Colon (tissue), 2 donors: ENCODE measurements around the gene UGDH.

Experiments
- FAIRE-seq: peaks from 2 replicates; lab custom pipeline; 2012; peaks lifted over from hg19 to GRCh38; lab: Jason Lieb, UNC
- donor health status: control.
- donor health status: control.

UGDH gene

DNA sequence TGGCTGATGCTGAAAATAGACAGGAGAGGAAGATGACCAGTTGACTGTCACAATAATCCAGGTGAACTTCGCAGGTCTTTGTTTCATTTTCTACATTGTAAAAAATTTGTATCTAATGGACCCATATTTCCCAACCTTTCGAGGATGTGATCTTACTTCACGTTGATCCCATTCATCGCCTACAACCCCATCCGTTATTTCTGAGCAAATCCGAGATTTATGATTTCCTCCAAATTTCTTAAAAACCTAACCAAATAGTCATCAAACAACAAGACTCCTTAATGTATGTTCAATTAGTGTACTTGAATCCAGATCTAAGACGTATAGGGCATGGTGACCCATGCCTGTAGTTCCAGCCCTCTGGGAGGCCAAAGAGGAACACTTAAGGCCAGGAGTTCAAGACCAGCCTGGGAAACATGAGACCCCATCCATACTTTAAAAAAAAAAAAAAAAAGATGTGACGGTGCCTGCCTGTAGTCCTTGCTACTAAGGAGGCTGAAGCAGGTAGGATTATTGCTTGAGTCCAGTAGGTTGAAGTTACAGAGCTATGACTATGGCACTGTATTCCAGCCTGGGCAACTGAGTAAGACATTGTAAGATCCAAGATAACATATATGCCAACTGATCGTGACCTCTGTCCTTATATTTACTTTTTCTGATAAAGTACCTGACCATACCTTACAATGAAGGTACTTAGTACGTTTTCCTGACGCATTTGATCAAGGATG lies 74.2 kb downstream of the UGDH start:
- no peak for FAIRE-seq

- FAIRE-seq = no peak
These were observed 74.9 kb downstream of the UGDH start for GRCh38 chr4:39452153-39452859.

DNA sequence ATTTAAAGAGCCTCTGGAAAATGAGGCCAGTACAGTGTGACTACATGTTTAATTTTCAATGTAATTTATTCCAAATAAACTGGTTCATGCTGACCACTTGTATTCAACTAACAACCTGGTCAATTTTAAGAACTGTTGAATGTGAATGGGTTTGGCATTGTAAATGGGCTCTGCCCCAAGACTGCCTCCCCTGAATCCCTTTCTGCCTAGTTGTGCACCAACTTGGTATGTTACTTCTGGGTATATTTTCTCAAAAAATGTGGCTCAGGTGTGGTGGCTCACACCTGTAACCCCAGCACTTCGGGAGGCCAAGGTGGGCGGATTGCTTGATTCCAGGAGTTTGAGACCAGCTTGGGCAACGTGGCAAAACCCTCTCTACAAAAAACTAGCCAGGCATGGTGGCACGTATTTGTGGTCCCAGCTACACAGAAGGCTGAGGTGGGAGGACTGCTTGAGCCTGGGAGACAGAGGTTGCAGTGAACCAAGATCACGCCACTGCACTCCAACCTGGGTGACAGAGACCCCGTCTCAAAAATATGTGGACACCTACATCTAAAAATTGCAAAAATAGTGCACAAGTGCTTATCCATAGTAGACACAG lies 75.7 kb downstream of the UGDH start:
- no peak for FAIRE-seq

DNA sequence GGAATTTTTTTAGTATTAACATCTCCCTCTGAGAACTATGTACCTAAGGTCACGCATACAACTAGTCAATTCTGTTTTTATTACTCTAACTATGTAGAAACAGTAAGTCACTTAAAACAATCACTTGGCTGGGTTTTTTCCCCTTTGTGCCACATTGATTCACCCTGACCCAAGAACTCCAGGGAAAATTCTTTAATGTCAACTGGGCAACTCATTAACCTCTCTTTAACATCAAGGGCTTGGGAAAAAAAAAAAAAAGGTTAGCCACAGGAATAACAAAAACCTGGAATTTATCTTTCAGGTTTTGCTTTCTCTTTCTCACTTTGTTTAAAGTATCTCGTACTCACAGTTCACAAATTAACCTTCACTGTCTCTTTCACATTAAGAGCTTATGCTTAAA lies 76.6 kb downstream of the UGDH start:
- no peak for FAIRE-seq
